ENCODE data around the gene RABL6. TPM values are rescaled to one million over a fixed set of nuclear protein-coding genes. Genes with fewer than 3 reads are reported as not detected.
"Not testable (repeated sequence)": the region's sequence is repeated elsewhere in the genome, so short reads cannot be mapped to it uniquely, and the experiment has no call there.

Gene RABL6
- total RNA-seq, 2 experiments from 2014 or later: 101 to 106 TPM

- ChIA-PET CTCF (interaction anchor here (2.0 kb wide), 1 partner anchor 16 kb away, joined by 5 read pairs; no protein-coding TSS in a partner anchor), POLR2A (no interaction called here)
These were observed 20.2 kb downstream of the RABL6 start for GRCh38 chr9:136827794-136828473.

DNA sequence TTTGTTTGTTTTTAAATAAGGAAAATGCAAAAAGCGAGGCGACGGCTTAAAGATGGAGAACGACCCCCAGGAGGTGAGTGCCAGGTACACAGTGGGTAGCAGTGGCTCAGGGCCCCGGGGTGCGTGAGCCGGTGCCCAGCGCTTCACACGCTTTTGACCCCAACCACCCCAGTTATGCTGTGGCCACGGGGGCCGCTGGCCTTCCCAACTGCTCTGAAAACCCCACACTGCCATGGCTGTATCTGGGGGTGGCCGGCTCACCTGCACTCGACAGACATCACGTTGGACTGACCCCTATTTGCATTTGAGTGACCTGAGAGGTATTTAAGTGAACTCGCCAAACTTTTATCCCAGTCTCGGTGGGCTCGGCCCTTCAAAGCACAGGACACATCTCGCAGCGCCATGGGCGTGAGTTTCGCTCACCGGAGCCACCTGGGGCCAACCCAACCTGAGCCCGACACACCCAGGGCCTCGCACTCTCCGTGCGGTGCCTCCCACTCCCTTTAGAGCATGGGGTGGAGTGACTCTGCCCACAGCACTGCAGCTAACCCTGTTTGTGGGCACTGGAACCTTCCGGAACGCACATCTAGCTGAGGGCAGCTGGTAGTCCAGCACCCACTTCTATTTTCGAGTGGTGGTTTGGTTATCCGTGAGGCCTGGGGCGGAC, 20.9 kb downstream of the RABL6 start:
- CTCF ChIA-PET: interaction anchor here (1.7 to 2.0 kb wide), 2 partner anchors 15 to 207 kb away, joined by 4 to 5 read pairs; no protein-coding TSS in a partner anchor
- POLR2A ChIA-PET: no interaction called here

DNA sequence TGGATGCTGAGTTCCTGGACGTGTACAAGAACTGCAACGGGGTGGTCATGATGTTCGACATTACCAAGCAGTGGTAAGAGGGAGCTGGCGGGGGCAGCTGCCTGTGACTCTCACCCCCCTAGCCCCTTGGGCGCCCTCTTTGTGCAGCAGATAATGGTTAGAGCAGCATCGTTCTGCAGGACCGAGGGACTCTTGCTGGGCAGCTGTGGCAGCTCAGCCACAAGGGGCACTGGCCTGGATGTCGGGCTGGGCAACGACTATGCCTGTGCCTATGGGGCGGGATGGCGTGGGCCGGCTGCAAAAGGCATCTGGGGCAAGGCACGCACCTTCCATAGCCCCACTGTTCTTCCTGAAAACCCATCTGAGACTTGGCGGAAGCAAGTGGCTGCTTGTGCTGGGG, 21.7 kb downstream of the RABL6 start:
- ChIA-PET CTCF (interaction anchor here (0.7 to 2.0 kb wide), 3 partner anchors 14 to 206 kb away, joined by 3 to 5 read pairs (median 4); no protein-coding TSS in a partner anchor), POLR2A (no interaction called here)

GRCh38 chr9:136829981-136830885, 22.5 kb downstream of the RABL6 start:
- CTCF ChIA-PET: interaction anchor here (0.7 to 1.7 kb wide), 2 partner anchors 72 to 205 kb away, joined by 3 to 4 read pairs; no protein-coding TSS in a partner anchor
- POLR2A ChIA-PET: no interaction called here

DNA sequence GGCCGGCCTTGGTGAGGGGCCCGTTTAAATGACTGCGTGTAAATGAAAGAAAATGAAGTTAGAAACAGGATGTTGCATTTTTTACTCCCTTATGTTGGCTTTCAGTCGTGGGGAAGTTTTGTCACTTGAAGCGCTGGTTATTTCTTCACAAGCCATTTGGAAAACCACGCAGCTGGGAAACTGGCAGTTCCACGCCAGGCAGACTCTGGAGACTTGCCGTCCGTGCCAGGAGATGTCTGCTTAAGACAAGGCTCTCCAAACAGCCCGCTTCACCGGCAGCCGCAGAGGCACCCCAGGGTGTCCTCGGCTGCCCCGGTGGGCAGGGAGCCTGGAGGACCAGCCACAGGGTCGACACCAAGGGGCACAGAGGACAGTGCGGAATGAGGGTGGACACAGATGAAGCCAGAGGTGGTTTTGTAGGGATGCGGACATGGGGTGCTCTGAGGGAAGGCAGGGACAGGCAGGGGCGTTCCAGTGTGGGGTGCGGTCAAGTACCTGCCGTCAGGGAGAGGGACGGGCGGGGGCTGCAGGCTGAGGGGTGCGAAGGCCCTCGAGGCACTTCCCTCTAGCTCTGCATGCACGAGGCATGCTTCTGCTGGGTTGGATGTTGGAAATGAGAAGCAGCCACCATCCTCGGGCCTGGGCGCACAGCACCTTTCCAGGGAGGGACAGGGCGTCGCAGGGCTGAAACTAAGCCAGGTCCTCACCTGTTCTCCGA, 23.4 kb downstream of the RABL6 start:
- ChIA-PET CTCF (no interaction called here), POLR2A (no interaction called here)

DNA sequence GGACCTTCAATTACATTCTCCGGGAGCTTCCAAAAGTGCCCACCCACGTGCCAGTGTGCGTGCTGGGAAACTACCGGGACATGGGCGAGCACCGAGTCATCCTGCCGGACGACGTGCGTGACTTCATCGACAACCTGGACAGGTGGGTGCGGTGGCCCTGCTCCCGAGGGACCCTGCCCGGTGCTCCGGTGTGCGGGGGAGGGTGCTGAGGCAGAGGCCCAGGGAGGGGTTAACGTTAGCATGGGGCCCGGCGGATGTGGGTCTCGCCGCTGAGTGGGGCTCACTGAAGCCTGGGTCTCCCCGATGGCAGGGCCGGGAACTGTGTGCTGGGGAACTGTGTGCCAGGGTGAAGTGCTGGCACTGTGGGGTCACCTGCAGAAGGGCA, 24.0 kb downstream of the RABL6 start:
- ChIA-PET CTCF (no interaction called here), POLR2A (no interaction called here)

GRCh38 chr9:136832581-136832980, 24.8 kb downstream of the RABL6 start:
- ChIA-PET POLR2A (no interaction called here), CTCF (no interaction called here)

DNA sequence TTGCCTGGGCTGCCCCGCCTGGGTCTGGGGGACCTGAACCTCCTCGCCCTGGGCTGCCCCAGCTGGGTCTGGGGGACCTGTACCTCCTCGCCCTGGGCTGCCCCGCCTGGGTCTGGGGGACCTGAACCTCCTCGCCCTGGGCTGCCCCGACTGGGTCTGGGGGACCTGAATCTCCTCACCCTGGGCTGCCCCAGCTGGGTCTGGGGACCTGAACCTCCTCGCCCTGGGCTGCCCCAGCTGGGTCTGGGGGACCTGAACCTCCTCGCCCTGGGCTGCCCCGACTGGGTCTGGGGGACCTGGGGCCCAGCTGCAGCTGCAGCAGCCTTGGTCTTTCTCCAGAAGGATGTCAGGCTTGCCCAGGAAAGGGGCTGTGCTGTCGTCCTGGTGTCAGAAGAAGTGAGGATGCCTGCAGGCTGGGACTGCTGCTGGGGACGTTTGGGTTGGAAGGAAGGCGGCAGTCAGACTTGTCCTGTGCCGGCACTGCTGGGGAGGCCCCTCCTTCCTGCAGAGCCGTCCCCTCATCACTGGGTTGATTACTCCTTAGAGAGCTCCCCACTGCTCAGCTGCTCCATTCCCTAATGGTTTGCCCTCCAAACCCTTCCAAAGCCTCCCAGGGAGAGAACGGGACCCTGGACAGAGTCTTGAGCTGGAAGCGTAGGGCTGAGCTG, 25.8 kb downstream of the RABL6 start:
- POLR2A ChIA-PET: interaction anchor here (0.6 kb wide), 1 partner anchor 98 kb away, joined by 6 read pairs; no protein-coding TSS in a partner anchor
- CTCF ChIA-PET: not testable (repeated sequence)

DNA sequence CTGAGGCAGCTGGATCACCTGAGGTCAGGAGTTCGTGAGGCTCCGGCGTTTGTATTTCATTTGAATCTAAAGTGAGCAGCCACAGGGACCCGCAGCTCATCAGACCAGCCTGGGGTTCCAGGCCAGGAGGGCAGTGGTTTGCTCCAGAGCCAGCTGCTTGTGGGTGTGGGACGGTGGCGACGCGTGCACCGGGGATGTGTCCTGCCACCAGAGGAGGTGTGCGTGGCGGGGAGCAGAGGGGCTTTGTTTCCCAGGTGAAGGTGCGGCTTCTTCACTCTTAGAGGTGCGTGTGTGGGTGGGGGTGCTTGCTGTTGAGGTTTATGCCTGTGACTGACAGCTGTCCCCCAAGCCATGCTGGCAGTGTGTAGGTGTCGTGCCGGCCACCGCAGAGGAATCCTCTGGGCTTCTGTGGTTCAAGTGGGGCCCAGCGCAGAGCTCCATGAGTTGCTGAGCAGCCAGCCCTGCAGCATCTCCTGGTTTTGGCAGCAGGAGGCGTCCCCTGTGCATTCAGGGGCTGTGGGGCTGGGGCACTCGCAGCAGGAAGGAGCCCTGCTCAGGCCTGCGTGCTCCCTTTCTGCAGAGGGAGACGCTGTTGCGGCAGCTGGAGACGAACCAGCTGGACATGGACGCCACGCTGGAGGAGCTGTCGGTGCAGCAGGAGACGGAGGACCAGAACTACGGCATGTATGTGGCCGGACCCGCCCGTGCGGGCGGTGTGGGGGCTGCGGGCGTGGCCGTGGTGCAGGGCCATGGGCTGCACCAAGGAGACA, 27.6 kb downstream of the RABL6 start:
- ChIA-PET POLR2A (interaction anchor here (0.7 kb wide), 1 partner anchor 112 kb away, joined by 9 read pairs; no protein-coding TSS in a partner anchor), CTCF (interaction anchor here (1.4 to 1.6 kb wide), 2 partner anchors 12 to 141 kb away, joined by 3 to 7 read pairs; no protein-coding TSS in a partner anchor)

DNA sequence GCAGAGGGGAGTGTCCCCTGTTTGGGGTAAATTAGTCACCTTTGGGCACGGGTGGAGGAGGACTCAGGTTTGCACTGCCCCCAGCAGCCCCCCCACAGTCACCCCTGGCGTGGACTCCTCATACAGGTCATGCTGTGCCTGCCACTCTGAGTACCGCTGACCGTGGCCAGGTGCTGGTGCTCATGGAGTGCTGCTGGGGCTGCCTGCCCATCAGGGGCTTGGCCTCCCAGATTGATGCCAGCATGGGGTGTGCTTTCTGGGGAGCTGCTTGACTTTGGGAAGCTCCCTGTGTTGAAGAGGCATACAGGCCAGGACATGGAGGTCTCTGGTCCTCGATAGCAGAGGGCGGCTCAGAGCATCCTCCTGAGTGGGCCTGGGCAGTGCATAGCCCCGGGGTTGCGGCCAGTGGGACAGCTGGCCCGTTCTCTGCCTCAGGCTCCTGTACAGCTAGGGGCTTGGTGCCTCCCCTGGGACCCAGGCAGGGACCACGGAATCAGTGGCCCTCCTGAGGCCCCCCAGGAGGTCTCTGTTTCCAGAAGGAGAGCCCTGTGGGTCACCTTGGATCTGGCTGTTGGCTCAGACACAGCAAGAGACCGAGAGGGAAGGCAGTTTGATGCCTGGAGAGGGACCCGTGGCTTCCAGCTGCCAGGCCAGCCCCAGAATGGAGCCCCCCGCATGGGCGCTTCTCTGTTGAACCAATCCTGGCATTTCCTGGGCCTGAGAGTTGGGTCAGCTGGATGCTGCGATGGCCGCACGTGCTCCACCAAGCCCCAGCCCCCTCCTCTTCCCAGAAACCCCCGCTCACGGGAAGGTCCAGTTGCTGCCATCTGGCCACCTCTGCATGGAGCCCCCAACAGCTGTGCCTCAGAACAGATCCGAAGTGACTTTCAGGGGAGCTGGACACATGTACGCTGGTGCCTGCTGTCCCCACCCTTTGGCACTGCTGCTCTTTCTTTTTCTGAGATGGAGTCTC, 28.5 kb downstream of the RABL6 start:
- POLR2A ChIA-PET: no interaction called here
- CTCF ChIA-PET: interaction anchor here (1.6 kb wide), 1 partner anchor 12 kb away, joined by 7 read pairs; no protein-coding TSS in a partner anchor

DNA sequence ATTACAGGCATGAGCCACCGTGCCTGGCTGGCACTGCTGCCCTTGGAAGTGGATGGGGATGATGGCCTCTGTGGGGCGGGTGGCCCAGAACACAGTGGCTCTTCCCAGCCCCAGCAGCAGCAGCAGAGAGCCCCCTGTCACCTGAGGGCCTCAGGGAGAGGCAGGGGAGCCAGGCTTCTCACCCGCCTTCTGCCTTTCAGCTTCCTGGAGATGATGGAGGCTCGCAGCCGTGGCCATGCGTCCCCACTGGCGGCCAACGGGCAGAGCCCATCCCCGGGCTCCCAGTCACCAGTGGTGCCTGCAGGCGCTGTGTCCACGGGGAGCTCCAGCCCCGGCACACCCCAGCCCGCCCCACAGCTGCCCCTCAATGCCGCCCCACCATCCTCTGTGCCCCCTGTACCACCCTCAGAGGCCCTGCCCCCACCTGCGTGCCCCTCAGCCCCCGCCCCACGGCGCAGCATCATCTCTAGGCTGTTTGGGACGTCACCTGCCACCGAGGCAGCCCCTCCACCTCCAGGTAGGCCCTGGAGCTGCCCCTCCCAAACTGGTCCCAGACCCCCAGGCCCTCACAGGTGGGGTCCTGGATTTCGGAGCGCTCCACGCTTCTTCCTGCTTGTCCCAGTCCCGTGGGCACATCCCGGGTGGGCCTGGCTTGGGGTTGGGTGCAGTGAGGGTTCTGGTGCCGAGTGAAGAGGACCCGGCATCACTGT, 29.6 kb downstream of the RABL6 start:
- ChIA-PET CTCF (no interaction called here), POLR2A (no interaction called here)

GRCh38 chr9:136837856-136838277, 30.1 kb downstream of the RABL6 start:
- CTCF ChIA-PET, POLR2A ChIA-PET: not testable (repeated sequence)

- ChIA-PET POLR2A (no interaction called here), CTCF (interaction anchor here (0.9 kb wide), 1 partner anchor 14 kb away, joined by 3 read pairs; no protein-coding TSS in a partner anchor)
These were observed 30.8 kb downstream of the RABL6 start for GRCh38 chr9:136838314-136839228.

GRCh38 chr9:136839229-136840139, 31.7 kb downstream of the RABL6 start:
- CTCF ChIA-PET: interaction anchor here (0.9 kb wide), 1 partner anchor 15 kb away, joined by 3 read pairs; no protein-coding TSS in a partner anchor
- POLR2A ChIA-PET: no interaction called here
